Tongue (tissue), 2 donors: ENCODE measurements around the gene PDIA4. TPM values are rescaled to one million over a fixed set of nuclear protein-coding genes. Genes with fewer than 3 reads are reported as not detected.
"Not testable (repeated sequence)": the region's sequence is repeated elsewhere in the genome, so short reads cannot be mapped to it uniquely, and the experiment has no call there.

Experiments
- DNase-seq: peaks from one replicate; pipeline ENCODE4 v3.0.0-alpha.2; 2015
- total RNA-seq: library from RNA; depleted of rRNA; stranded (reverse); fragments of >200 nt; gene quantifications from one replicate; pipeline ENCODE4 v1.2.3, GENCODE V29; 2014

The PDIA4 gene
- total RNA-seq, 1 donor from 2014 or later = 94.8 TPM

GRCh38 chr7:149031353-149031910 is 3.1 kb upstream of the PDIA4 start:
- no peak for DNase-seq

GRCh38 chr7:149030439-149030838 is 2.1 kb upstream of the PDIA4 start:
- not testable (repeated sequence) for DNase-seq

- DNase-seq = peak; percentile 39
These were observed 527 bp downstream of the PDIA4 start for GRCh38 chr7:149027611-149028345.

GRCh38 chr7:149027055-149027454 is 1.2 kb downstream of the PDIA4 start:
- no peak for DNase-seq

- no peak for DNase-seq
These were observed 4.6 kb downstream of the PDIA4 start for GRCh38 chr7:149023662-149024061.

- DNase-seq = no peak
These were observed 5.4 kb downstream of the PDIA4 start for GRCh38 chr7:149022756-149023360.

GRCh38 chr7:149021725-149022062 is 6.6 kb downstream of the PDIA4 start:
- DNase-seq = no peak

- DNase-seq = no peak
These were observed 7.8 kb downstream of the PDIA4 start for GRCh38 chr7:149020483-149020882.

- DNase-seq = no peak
These were observed 11.4 kb downstream of the PDIA4 start for GRCh38 chr7:149016876-149017275.

- no peak for DNase-seq
These were observed 14.0 kb downstream of the PDIA4 start for GRCh38 chr7:149014309-149014708.

GRCh38 chr7:149013876-149014275 is 14.4 kb downstream of the PDIA4 start:
- no peak for DNase-seq

- not testable (repeated sequence) for DNase-seq
These were observed 15.6 kb downstream of the PDIA4 start for GRCh38 chr7:149012730-149013129.

GRCh38 chr7:149011491-149011890 is 16.8 kb downstream of the PDIA4 start:
- DNase-seq = no peak

- no peak for DNase-seq
These were observed 17.9 kb downstream of the PDIA4 start for GRCh38 chr7:149010451-149010850.

GRCh38 chr7:149009527-149009926 is 18.8 kb downstream of the PDIA4 start:
- no peak for DNase-seq

- DNase-seq = no peak
These were observed 20.7 kb downstream of the PDIA4 start for GRCh38 chr7:149007611-149008010.

- DNase-seq = no peak
These were observed 21.2 kb downstream of the PDIA4 start for GRCh38 chr7:149007146-149007545.

GRCh38 chr7:149006345-149006725 is 22.0 kb downstream of the PDIA4 start:
- DNase-seq = no peak

GRCh38 chr7:149005427-149006344 is 22.6 kb downstream of the PDIA4 start:
- DNase-seq = peak; percentile 89

- DNase-seq = no peak
These were observed 23.6 kb downstream of the PDIA4 start for GRCh38 chr7:149004405-149005370.

GRCh38 chr7:149003560-149004305 is 24.6 kb downstream of the PDIA4 start:
- DNase-seq = no peak
